Spleen (tissue), 11 donors: ENCODE data around the gene ALKBH5. TPM values are rescaled to one million over a fixed set of nuclear protein-coding genes. Genes with fewer than 3 reads are reported as not detected.
A peak's percentile ranks its signal among the peaks of the same experiment; 100 is the strongest.

Source experiments
- DNase-seq: peaks from one replicate; pipeline ENCODE4 v3.0.0-alpha.2; 2020
- H3K27ac ChIP-seq, 8 donors: fragments of 200-600 bp; sonication (generic) in 7 of 8; 1 replicate in 4 of 8; 2 replicates in 4 of 8; pipeline versions ENCODE4 v1.5.0 to v1.8.0; 2016 to 2021; ENCODE audit warnings: inconsistent platforms in 4 of 8, mild to moderate bottlenecking in 4 of 8, moderate library complexity in 1 of 8
- H3K27me3 ChIP-seq, 7 donors: fragments of 200-600 bp; sonication (generic) in 6 of 7; replicated peaks in 1 of 7; 1 replicate in 4 of 7; 2 replicates in 3 of 7; pipeline versions ENCODE4 v1.5.0 to v1.8.0; 2016 to 2021; ENCODE audit warnings: inconsistent platforms in 3 of 7, mild to moderate bottlenecking in 1 of 7
- H3K36me3 ChIP-seq, 6 donors: fragments of 200-600 bp; sonication (generic) in 5 of 6; 1 replicate in 4 of 6; 2 replicates in 2 of 6; pipeline versions ENCODE4 v1.5.0 to v1.8.0; 2016 to 2021; ENCODE audit warnings: inconsistent platforms in 2 of 6
- H3K4me1 ChIP-seq, 6 donors: fragments of 200-600 bp; sonication (generic) in 5 of 6; 1 replicate in 3 of 6; 2 replicates in 3 of 6; pipeline versions ENCODE4 v1.5.0 to v1.8.0; 2016 to 2021; ENCODE audit warnings: inconsistent platforms in 3 of 6
- H3K4me3 ChIP-seq, 8 donors: fragments of 200-600 bp; sonication (generic) in 7 of 8; 1 replicate in 4 of 8; 2 replicates in 4 of 8; pipeline versions ENCODE4 v1.5.0 to v1.8.0; 2016 to 2021; ENCODE audit warnings: inconsistent platforms in 4 of 8, mild to moderate bottlenecking in 4 of 8, moderate library complexity in 2 of 8
- H3K9me3 ChIP-seq, 8 donors: fragments of 200-600 bp; sonication (generic) in 7 of 8; 1 replicate in 4 of 8; 2 replicates in 4 of 8; pipeline versions ENCODE4 v1.5.0 to v1.8.0; 2016 to 2021; ENCODE audit warnings: inconsistent platforms in 4 of 8
- POLR2A ChIP-seq, 3 donors: fragments of 450-650 bp; IDR thresholded peaks; one replicate each; pipeline ENCODE4 v1.5.1; 2017; ENCODE audit warnings: antibody characterized with exemption in 3 of 3, mild to moderate bottlenecking in 1 of 3
- POLR2AphosphoS5 ChIP-seq, 3 donors: sonication (generic); formaldehyde crosslinking; IDR thresholded peaks; one replicate each; pipeline ENCODE4 v1.5.1; 2017; ENCODE audit warnings: antibody characterized with exemption in 3 of 3
- WGBS, 5 donors: extraction: QIAGEN DNeasy Blood & Tissue Kit in 3 of 5; methylation state at CpG; one replicate each; pipeline versions ENCODE4 v1.1.5 to v1.1.7; 2013 to 2018; 5-methylcytosine and 5-hydroxymethylcytosine counted together
- intact Hi-C: fragments of 100-400 bp; cut with DNase I; formaldehyde crosslinking; loops from one replicate; pipeline ENCODE4 v1.15.0; 2023; ENCODE audit warnings: low total_unique reads
- polyA plus RNA-seq, 3 donors: library from polyadenylated mRNA; stranded (reverse); fragments of 200-250 nt; gene quantifications; one replicate each; pipeline ENCODE4 v1.2.1, GENCODE V29; 2013
- total RNA-seq, 7 donors: library from RNA; depleted of rRNA in 3 of 7; stranded (reverse); fragments of >200 nt in 3 of 7; fragmentation: NEBNext Ultra II Directional in 4 of 7; extraction: Animal tissue kit (Norgen Biotek cat#: 25700) in 4 of 7; gene quantifications; one replicate each; pipeline versions ENCODE4 v1.1.0 to v1.2.1, GENCODE V29; 2016 to 2021
- TF ChIP-seq, protein P1 (sequence below), 11 experiments: fragments of 200-600 bp in 7 of 11; fragments of 450-650 bp in 4 of 11; sonication (generic) in 4 of 11; IDR thresholded peaks in 8 of 11; conservative IDR thresholded peaks in 3 of 11; 1 replicate in 7 of 11; 2 replicates in 4 of 11; pipeline versions ENCODE4 v1.4.0 to v1.8.0; 2016 to 2021; ENCODE audit warnings: antibody characterized with exemption in 11 of 11, inconsistent platforms in 4 of 11, mild to moderate bottlenecking in 1 of 11
- donor health status: healthy with polysubstance abuse.
- donor health status: DM: no; HTN: no; CAD: no; lungs with moderate emphysema.
- donor health status: DM: no; HTN: no; CAD: no.
- donor health status: Bipolar disorder and iron deficiency.
- donor health status: healthy.
- donor health status: DM: no; HTN: no; CAD: no.
- donor health status: DM: yes; HTN: yes; CAD: no.

ALKBH5 gene
- total and polyA plus RNA-seq, 10 donors = 27.1 to 120 (median 94.3) TPM

DNA sequence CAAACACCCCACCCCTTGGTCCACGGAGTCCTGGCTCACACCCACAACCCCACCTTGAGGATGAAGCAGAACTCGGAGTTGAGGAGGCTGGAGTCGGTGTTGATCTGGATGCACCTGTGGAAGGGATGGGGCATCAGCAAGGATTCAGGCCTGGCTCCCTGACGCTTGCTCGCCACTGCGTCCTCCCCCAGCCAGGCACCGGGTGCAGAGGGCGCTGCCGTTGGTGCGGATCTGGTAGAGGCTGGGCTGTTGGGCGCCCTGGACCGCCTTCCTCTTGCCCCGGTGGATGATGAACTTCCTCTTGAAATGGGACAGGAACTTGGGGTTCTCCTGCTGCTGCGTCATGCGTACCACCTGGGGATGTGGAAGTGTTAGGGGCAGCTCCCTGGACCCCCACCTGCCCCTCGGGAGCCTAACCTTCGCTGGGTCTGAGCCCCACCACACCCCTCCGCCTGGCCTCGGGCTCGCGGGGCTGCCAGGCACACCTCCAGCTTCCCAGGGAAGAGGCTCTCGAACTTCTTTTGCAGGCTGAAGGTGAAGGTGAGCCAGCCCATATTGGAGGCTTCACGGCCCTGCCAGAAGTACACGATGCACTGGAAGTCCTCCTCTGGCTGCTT lies 62.6 kb downstream of the ALKBH5 start:
- H3K4me3 ChIP-seq = peak overlapping the region in 2 of 8 donors; percentile 3 to 46
- H3K36me3 ChIP-seq = peaks cover 4 to 100% (median 87%) of the 10 kb centered on the region in 6 donors
- H3K27ac ChIP-seq = peak overlapping the region in 5 of 8 donors; percentile 49 to 77 (median 71)
- H3K9me3 ChIP-seq = no peaks in the 10 kb centered on the region
- no peak for DNase-seq
- no peaks in the 10 kb centered on the region for H3K27me3 ChIP-seq
- intact Hi-C loops = no loop called here
- WGBS, 5 donors = 77 to 91% (median 81%) methylated on average over 9 to 24 of the region's 24 CpGs
- peak in 1 of 3 donors; percentile 71 for TF ChIP-seq POLR2AphosphoS5 (IDR thresholded peaks at IDR 0.05)
- TF ChIP-seq, protein P1, sequence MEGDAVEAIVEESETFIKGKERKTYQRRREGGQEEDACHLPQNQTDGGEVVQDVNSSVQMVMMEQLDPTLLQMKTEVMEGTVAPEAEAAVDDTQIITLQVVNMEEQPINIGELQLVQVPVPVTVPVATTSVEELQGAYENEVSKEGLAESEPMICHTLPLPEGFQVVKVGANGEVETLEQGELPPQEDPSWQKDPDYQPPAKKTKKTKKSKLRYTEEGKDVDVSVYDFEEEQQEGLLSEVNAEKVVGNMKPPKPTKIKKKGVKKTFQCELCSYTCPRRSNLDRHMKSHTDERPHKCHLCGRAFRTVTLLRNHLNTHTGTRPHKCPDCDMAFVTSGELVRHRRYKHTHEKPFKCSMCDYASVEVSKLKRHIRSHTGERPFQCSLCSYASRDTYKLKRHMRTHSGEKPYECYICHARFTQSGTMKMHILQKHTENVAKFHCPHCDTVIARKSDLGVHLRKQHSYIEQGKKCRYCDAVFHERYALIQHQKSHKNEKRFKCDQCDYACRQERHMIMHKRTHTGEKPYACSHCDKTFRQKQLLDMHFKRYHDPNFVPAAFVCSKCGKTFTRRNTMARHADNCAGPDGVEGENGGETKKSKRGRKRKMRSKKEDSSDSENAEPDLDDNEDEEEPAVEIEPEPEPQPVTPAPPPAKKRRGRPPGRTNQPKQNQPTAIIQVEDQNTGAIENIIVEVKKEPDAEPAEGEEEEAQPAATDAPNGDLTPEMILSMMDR (IDR thresholded peaks at IDR 0.05 in 8 of 11, conservative IDR thresholded peaks at IDR 0.05 in 3 of 11) = no peak
- H3K4me1 ChIP-seq = peaks cover 5 to 35% (median 23%) of the 10 kb centered on the region in 6 donors

DNA sequence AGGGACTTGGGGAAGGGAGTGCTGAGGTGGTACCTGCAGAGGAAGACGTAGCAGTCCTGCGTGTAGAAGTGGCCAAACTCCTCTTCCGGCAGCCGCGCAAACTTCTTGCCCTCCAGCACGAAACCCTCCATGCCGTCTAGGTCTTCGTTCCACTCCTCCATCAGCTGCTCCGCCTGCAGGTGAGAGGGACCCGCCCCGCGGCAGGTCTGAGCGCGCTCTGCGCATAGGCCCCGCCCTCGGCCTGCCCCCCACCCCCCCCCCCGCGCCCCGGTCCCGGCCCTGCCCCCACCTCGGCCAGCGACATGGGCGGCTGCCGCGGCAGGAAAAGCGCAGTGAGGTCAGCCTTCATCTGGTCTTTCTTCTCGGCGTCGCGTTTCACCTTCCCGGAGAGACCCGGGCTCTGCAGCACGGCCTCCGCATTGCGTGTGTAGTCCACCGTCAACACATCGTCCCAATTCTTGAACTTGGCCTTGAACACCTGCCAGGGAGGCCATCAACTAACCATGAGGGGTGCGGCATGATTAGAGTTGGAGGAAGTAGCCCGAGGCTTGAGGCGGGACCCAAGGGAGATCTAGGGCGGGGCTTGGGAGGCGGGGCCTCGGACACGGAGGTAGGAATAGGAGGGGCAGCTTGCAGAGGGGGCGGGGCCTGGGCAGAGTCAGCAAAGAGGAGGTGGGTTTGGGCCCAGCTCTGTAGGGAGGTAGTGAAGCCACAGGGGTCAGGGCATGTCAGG lies 63.4 kb downstream of the ALKBH5 start:
- DNase-seq = peak; percentile 87
- H3K36me3 ChIP-seq = peaks cover 10 to 100% (median 89%) of the 10 kb centered on the region in 6 donors
- H3K4me3 ChIP-seq = peak overlapping the region in 3 of 8 donors; percentile 3 to 46 (median 17)
- TF ChIP-seq POLR2A (IDR thresholded peaks at IDR 0.05) = no peak
- TF ChIP-seq POLR2AphosphoS5 (IDR thresholded peaks at IDR 0.05) = peak; percentile 23 to 56 (median 42)
- peak overlapping the region in 6 of 8 donors; percentile 2 to 77 (median 67) for H3K27ac ChIP-seq
- intact Hi-C loops = no loop called here
- H3K27me3 ChIP-seq = no peaks in the 10 kb centered on the region
- H3K9me3 ChIP-seq = no peaks in the 10 kb centered on the region
- peaks cover 5 to 35% (median 23%) of the 10 kb centered on the region in 6 donors for H3K4me1 ChIP-seq
- WGBS, 5 donors = 66 to 77% (median 73%) methylated on average over 45 to 46 of the region's 46 CpGs

GRCh38 chr17:18247613-18248001 lies 64.0 kb downstream of the ALKBH5 start:
- intact Hi-C loops = no loop called here
- Histone ChIP-seq H3K9me3 (no peaks in the 10 kb centered on the region), H3K27ac (peak overlapping the region in 7 of 8 donors; percentile 2 to 77 (median 63)), H3K4me1 (peaks cover 5 to 35% (median 23%) of the 10 kb centered on the region in 6 donors), H3K36me3 (peaks cover 10 to 100% (median 92%) of the 10 kb centered on the region in 6 donors), H3K4me3 (peak overlapping the region in 2 of 8 donors; percentile 17 to 46), H3K27me3 (no peaks in the 10 kb centered on the region)
- no peak for DNase-seq
- TF ChIP-seq POLR2A (IDR thresholded peaks at IDR 0.05) (no peak), POLR2AphosphoS5 (IDR thresholded peaks at IDR 0.05) (peak in 2 of 3 donors; percentile 32 to 72)
- 78 to 88% (median 82%) methylated on average over 25 to 30 of the region's 30 CpGs for WGBS, 5 donors

DNA sequence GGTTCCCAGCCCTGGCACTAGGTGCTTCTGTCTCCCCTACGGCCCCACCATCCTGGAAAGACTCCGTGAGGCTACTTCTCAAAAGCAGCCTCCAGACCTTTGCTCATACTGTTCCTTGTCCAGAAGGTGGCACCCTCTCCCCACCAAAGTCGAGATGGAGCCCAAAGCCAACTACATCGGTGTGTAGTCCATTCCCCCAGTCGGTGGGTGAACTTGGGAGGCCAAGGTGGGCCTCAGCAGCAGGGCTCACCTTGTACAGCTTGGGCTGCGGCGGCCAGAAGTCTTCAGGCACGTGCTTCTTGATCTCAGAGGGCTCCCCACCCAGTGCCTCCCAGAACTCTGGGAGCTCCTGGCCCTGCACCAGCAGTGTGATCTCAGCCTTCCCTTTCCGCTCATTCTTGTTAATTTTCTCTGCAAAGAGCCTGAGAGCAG lies 64.7 kb downstream of the ALKBH5 start:
- Histone ChIP-seq H3K9me3 (no peaks in the 10 kb centered on the region), H3K36me3 (peaks cover 10 to 100% (median 97%) of the 10 kb centered on the region in 6 donors), H3K27ac (peak overlapping the region in 7 of 8 donors; percentile 23 to 77 (median 63)), H3K4me3 (no peak overlapping the region), H3K27me3 (no peaks in the 10 kb centered on the region), H3K4me1 (peaks cover 5 to 35% (median 23%) of the 10 kb centered on the region in 6 donors)
- intact Hi-C loops = no loop called here
- DNase-seq = no peak
- WGBS, 5 donors = 26 to 52% (median 36%) methylated on average over 7 to 9 of the region's 9 CpGs
- no peak for TF ChIP-seq POLR2A (IDR thresholded peaks at IDR 0.05)
- peak; percentile 56 to 71 (median 68) for TF ChIP-seq POLR2AphosphoS5 (IDR thresholded peaks at IDR 0.05)
- TF ChIP-seq, protein P1 (IDR thresholded peaks at IDR 0.05 in 8 of 11, conservative IDR thresholded peaks at IDR 0.05 in 3 of 11) = peak; percentile 46 to 82 (median 69)
